ENCODE measurements around the gene GET3. TPM values are rescaled to one million over a fixed set of nuclear protein-coding genes. Genes with fewer than 3 reads are reported as not detected.

Gene GET3
- total and polyA plus RNA-seq, 2 of the 13 experiments (the other 11 are each of a cell fraction or from before 2014, with no cell fraction given) = 57.7 to 59.4 TPM

DNA sequence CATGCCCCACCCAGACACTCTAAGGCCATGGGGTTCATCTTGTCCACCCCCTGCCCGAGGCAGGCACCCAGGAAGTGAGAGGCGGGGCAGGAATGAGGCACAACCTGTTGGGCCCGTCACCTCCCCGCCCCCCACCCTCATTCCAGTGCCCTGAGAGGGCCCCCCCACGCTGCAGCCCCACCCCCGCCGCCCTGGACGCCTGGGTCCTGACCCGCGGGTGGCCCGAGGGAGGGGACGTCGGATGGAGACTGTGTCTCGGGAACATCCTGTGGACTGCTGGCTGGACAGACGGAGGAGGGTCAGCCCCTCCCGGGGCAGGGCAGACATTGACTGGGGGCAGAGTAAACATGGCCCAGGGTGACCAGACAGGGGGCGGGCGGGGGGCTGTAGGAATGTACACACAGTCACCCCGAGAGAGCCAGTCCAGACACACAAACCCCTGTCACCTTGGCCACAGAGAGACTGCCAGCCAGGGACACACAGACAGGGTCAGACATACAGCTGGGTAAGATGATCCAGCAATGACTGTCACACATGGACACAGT is 46.6 kb downstream of the GET3 start (continued):
- TF ChIP-seq NFAT5 (CRISPR knock-in tag; IDR thresholded peaks at IDR 0.05) (no peak), TP53 (CRISPR knock-in tag; conservative IDR thresholded peaks at IDR 0.05) (no peak), CBX5 (CRISPR knock-in tag; IDR thresholded peaks at IDR 0.05; ENCODE audit: borderline replicate concordance) (no peak), ZBTB2 (CRISPR knock-in tag; IDR thresholded peaks at IDR 0.05; ENCODE audit: low read depth) (no peak), ZNF362 (CRISPR knock-in tag; IDR thresholded peaks at IDR 0.05; ENCODE audit: borderline replicate concordance) (no peak), KDM1A (CRISPR knock-in tag; IDR thresholded peaks at IDR 0.05) (no peak), PHB2 (IDR thresholded peaks at IDR 0.05; ENCODE audit: partially characterized antibody) (no peak), SIN3A (IDR thresholded peaks at IDR 0.05; ENCODE audit: borderline replicate concordance, low read depth, low read length) (no peak), TGIF2 (CRISPR knock-in tag; IDR thresholded peaks at IDR 0.05) (no peak), ZNF674 (CRISPR knock-in tag; IDR thresholded peaks at IDR 0.05; ENCODE audit: low read depth) (no peak), EED (CRISPR knock-in tag; IDR thresholded peaks at IDR 0.05) (no peak), ZFP90 (CRISPR knock-in tag; IDR thresholded peaks at IDR 0.05; ENCODE audit: borderline replicate concordance) (no peak), FOXK2 (IDR thresholded peaks at IDR 0.05) (no peak), NAIF1 (CRISPR knock-in tag; IDR thresholded peaks at IDR 0.05; ENCODE audit: borderline replicate concordance) (no peak), ZNF264 (CRISPR knock-in tag; IDR thresholded peaks at IDR 0.05) (no peak), HOXD1 (CRISPR knock-in tag; IDR thresholded peaks at IDR 0.05) (no peak), ZNF451 (CRISPR knock-in tag; IDR thresholded peaks at IDR 0.05) (no peak)
- TF ChIP-seq, protein P1, sequence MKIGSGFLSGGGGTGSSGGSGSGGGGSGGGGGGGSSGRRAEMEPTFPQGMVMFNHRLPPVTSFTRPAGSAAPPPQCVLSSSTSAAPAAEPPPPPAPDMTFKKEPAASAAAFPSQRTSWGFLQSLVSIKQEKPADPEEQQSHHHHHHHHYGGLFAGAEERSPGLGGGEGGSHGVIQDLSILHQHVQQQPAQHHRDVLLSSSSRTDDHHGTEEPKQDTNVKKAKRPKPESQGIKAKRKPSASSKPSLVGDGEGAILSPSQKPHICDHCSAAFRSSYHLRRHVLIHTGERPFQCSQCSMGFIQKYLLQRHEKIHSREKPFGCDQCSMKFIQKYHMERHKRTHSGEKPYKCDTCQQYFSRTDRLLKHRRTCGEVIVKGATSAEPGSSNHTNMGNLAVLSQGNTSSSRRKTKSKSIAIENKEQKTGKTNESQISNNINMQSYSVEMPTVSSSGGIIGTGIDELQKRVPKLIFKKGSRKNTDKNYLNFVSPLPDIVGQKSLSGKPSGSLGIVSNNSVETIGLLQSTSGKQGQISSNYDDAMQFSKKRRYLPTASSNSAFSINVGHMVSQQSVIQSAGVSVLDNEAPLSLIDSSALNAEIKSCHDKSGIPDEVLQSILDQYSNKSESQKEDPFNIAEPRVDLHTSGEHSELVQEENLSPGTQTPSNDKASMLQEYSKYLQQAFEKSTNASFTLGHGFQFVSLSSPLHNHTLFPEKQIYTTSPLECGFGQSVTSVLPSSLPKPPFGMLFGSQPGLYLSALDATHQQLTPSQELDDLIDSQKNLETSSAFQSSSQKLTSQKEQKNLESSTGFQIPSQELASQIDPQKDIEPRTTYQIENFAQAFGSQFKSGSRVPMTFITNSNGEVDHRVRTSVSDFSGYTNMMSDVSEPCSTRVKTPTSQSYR (CRISPR knock-in tag; IDR thresholded peaks at IDR 0.05; ENCODE audit: borderline replicate concordance) = no peak
- TF ChIP-seq, protein P2, sequence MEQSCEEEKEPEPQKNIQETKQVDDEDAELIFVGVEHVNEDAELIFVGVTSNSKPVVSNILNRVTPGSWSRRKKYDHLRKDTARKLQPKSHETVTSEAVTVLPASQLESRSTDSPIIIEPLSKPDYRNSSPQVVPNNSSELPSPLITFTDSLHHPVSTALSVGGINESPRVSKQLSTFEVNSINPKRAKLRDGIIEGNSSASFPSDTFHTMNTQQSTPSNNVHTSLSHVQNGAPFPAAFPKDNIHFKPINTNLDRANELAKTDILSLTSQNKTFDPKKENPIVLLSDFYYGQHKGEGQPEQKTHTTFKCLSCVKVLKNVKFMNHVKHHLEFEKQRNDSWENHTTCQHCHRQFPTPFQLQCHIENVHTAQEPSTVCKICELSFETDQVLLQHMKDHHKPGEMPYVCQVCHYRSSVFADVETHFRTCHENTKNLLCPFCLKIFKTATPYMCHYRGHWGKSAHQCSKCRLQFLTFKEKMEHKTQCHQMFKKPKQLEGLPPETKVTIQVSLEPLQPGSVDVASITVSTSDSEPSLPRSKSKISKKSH (CRISPR knock-in tag; IDR thresholded peaks at IDR 0.05; ENCODE audit: borderline replicate concordance) = peak; percentile 51; the same call in 1 of the 2 replicates

Data from HepG2 (cell line).